Ovary (tissue), 9 donors: ENCODE measurements around the gene LENG8. TPM values are rescaled to one million over a fixed set of nuclear protein-coding genes. Genes with fewer than 3 reads are reported as not detected.

Experiments used
- DNase-seq, 5 donors: peaks; one replicate each; pipeline ENCODE4 v3.0.0-alpha.2; 2019 to 2020
- H3K27ac ChIP-seq, 2 donors: fragments of 200-600 bp; one replicate each; pipeline versions ENCODE4 v1.5.1 to v1.8.0; 2019 to 2022
- H3K27me3 ChIP-seq: fragments of 200-600 bp; one replicate; pipeline ENCODE4 v1.8.0; 2022
- H3K36me3 ChIP-seq: fragments of 200-600 bp; sonication (generic); one replicate; pipeline ENCODE4 v1.5.1; 2019
- H3K4me1 ChIP-seq: one replicate; pipeline ENCODE4 v1.8.1; 2013; ENCODE audit warnings: mild to moderate bottlenecking, moderate library complexity; ENCODE audit not compliant: insufficient read depth
- H3K4me3 ChIP-seq: fragments of 200-600 bp; sonication (generic); one replicate; pipeline ENCODE4 v1.5.1; 2017
- H3K9me3 ChIP-seq, 2 donors: fragments of 200-600 bp in 1 of 2; sonication (generic) in 1 of 2; one replicate each; pipeline versions ENCODE4 v1.5.1 to v1.8.1; 2013 to 2019; ENCODE audit warnings: mild to moderate bottlenecking in 1 of 2, moderate library complexity in 1 of 2
- CTCF ChIP-seq, 3 donors: fragments of 450-650 bp in 2 of 3; fragments of 200-600 bp in 1 of 3; IDR thresholded peaks; one replicate each; pipeline versions ENCODE4 v1.5.1 to v1.8.0; 2016 to 2022; ENCODE audit warnings: antibody characterized with exemption in 3 of 3, mild to moderate bottlenecking in 1 of 3
- EP300 ChIP-seq: sonication (generic); formaldehyde crosslinking; IDR thresholded peaks from one replicate; pipeline ENCODE4 v1.6.1; 2017; ENCODE audit warnings: antibody characterized with exemption
- POLR2A ChIP-seq: fragments of 450-650 bp; IDR thresholded peaks from one replicate; pipeline ENCODE4 v1.6.1; 2017; ENCODE audit warnings: antibody characterized with exemption, mild to moderate bottlenecking, moderate library complexity
- WGBS, 3 donors: extraction: QIAGEN DNeasy Blood & Tissue Kit in 1 of 3; methylation state at CpG; one replicate each; pipeline versions ENCODE4 v1.1.5 to v1.1.7; 2013 to 2017; 5-methylcytosine and 5-hydroxymethylcytosine counted together
- intact Hi-C, 4 donors: fragments of 100-400 bp; cut with DNase I; formaldehyde crosslinking; loops; one replicate each; pipeline versions ENCODE4 v1.11.0 to v1.15.1; 2022 to 2023
- polyA plus RNA-seq, 2 donors: library from polyadenylated mRNA; stranded (reverse); fragments of 200-250 nt in 1 of 2; fragments of 350-450 nt in 1 of 2; fragmentation: Illumina TruSeq in 1 of 2; extraction: RNeasy Lipid Tissue Mini Kit (QIAGEN cat#74804) in 1 of 2; gene quantifications; one replicate each; pipeline ENCODE4 v1.2.3, GENCODE V29; 2013 to 2014
- total RNA-seq, 7 donors: library from RNA; depleted of rRNA in 2 of 7; stranded (reverse); fragments of >200 nt in 2 of 7; fragmentation: NEBNext Ultra II Directional in 3 of 7; extraction: Animal tissue kit (Norgen Biotek cat#: 25700) in 3 of 7; gene quantifications; one replicate each; pipeline versions ENCODE4 v1.1.0 to v1.2.4, GENCODE V29; 2016 to 2023
- donor health status: DM: no; HTN: no; CAD: no; lungs with moderate emphysema.
- donor health status: DM: no; HTN: no; CAD: no.
- donor health status: Bipolar disorder and iron deficiency.
- donor health status: DM: yes; HTN: yes; CAD: no.
- donor health status: DM: no; HTN: no; CAD: no.
- donor health status: DM: yes; HTN: yes; CAD: no.

LENG8 gene
- total and polyA plus RNA-seq, 9 donors: 29.9 to 207 (median 136) TPM

GRCh38 chr19:54407780-54408179 lies 41.2 kb upstream of the LENG8 start:
- 80 to 86% (median 82%) methylated on average over 7 of the region's 7 CpGs for WGBS, 3 donors
- intact Hi-C loops: no loop called here
- H3K4me1 ChIP-seq: no peaks in the 10 kb centered on the region

GRCh38 chr19:54408456-54409026 lies 40.5 kb upstream of the LENG8 start:
- no peak for TF ChIP-seq EP300
- TF ChIP-seq POLR2A: no peak
- no peak for TF ChIP-seq CTCF (IDR thresholded peaks at IDR 0.05)
- Histone ChIP-seq H3K36me3 (no peaks in the 10 kb centered on the region), H3K27me3 (no peaks in the 10 kb centered on the region), H3K4me3 (no peak overlapping the region), H3K4me1 (no peaks in the 10 kb centered on the region), H3K27ac (no peak overlapping the region), H3K9me3 (no peaks in the 10 kb centered on the region)
- 67 to 74% (median 68%) methylated on average over 9 of the region's 9 CpGs for WGBS, 3 donors
- intact Hi-C loops: no loop called here
- DNase-seq: no peak

More at GRCh38 chr19:54407780-54408179, 41.2 kb upstream of the LENG8 start:
- no peak for DNase-seq
- H3K4me3 ChIP-seq: no peak overlapping the region
- TF ChIP-seq CTCF (IDR thresholded peaks at IDR 0.05): no peak
- no peak for TF ChIP-seq EP300
- no peak for TF ChIP-seq POLR2A
- H3K27me3 ChIP-seq: no peaks in the 10 kb centered on the region
- no peaks in the 10 kb centered on the region for H3K9me3 ChIP-seq
- H3K27ac ChIP-seq: no peak overlapping the region
- no peaks in the 10 kb centered on the region for H3K36me3 ChIP-seq

GRCh38 chr19:54411033-54411432 lies 38.0 kb upstream of the LENG8 start:
- H3K27me3 ChIP-seq: no peaks in the 10 kb centered on the region
- intact Hi-C loops: no loop called here
- no peaks in the 10 kb centered on the region for H3K36me3 ChIP-seq
- H3K9me3 ChIP-seq: no peaks in the 10 kb centered on the region
- TF ChIP-seq EP300 (no peak), CTCF (IDR thresholded peaks at IDR 0.05) (no peak), POLR2A (no peak)
- no peak overlapping the region for H3K4me3 ChIP-seq
- no peak overlapping the region for H3K27ac ChIP-seq
- H3K4me1 ChIP-seq: no peaks in the 10 kb centered on the region
- no peak for DNase-seq

GRCh38 chr19:54412877-54413276 lies 36.1 kb upstream of the LENG8 start:
- intact Hi-C loops: no loop called here
- Histone ChIP-seq H3K4me3 (no peak overlapping the region), H3K27me3 (no peaks in the 10 kb centered on the region), H3K4me1 (no peaks in the 10 kb centered on the region), H3K36me3 (no peaks in the 10 kb centered on the region), H3K27ac (no peak overlapping the region), H3K9me3 (no peaks in the 10 kb centered on the region)
- 66 to 72% (median 71%) methylated on average over 4 of the region's 4 CpGs for WGBS, 3 donors
- TF ChIP-seq EP300: no peak
- no peak for TF ChIP-seq POLR2A
- TF ChIP-seq CTCF (IDR thresholded peaks at IDR 0.05): no peak
- no peak for DNase-seq
